ENCODE results near the gene LRIG1. TPM values are rescaled to one million over a fixed set of nuclear protein-coding genes. Genes with fewer than 3 reads are reported as not detected.

The LRIG1 gene
- total RNA-seq, 2 donors from 2014 or later, result 119 to 186 TPM

GRCh38 chr3:66438046-66438445 lies 62.8 kb downstream of the LRIG1 start:
- Histone ChIP-seq H3K4me3 (no peak overlapping the region), H3K9me3 (no peaks in the 10 kb centered on the region), H3K27ac (no peak overlapping the region), H3K27me3 (replicated peaks; ENCODE audit: insufficient read depth) (no peaks in the 10 kb centered on the region), H3K36me3 (no peaks in the 10 kb centered on the region), H3K4me1 (replicated peaks) (peaks cover 31% of the 10 kb centered on the region)
- intact Hi-C loops (cut with DNase I), result no loop called here
- WGBS, result 89% methylated on average over 4 of the region's 4 CpGs
- no peak for DNase-seq (ENCODE audit: low spot score)
- TF ChIP-seq POLR2A (IDR thresholded peaks at IDR 0.05) (no peak), POLR2AphosphoS5 (IDR thresholded peaks at IDR 0.05) (no peak), CTCF (IDR thresholded peaks at IDR 0.05) (no peak)

GRCh38 chr3:66437341-66437929 lies 63.4 kb downstream of the LRIG1 start:
- Histone ChIP-seq H3K9me3 (no peaks in the 10 kb centered on the region), H3K4me3 (no peak overlapping the region), H3K4me1 (replicated peaks) (peaks cover 25% of the 10 kb centered on the region), H3K36me3 (no peaks in the 10 kb centered on the region), H3K27me3 (replicated peaks; ENCODE audit: insufficient read depth) (no peaks in the 10 kb centered on the region), H3K27ac (peak overlapping the region; percentile 19 to 23)
- WGBS, result 86% methylated on average over 7 of the region's 7 CpGs
- intact Hi-C loops (cut with DNase I), result no loop called here
- DNase-seq (ENCODE audit: low spot score), result no peak
- TF ChIP-seq CTCF (IDR thresholded peaks at IDR 0.05) (no peak), POLR2A (IDR thresholded peaks at IDR 0.05) (no peak), POLR2AphosphoS5 (IDR thresholded peaks at IDR 0.05) (no peak)

GRCh38 chr3:66435989-66436388 lies 64.8 kb downstream of the LRIG1 start:
- WGBS, result 55% methylated on average over 6 of the region's 6 CpGs
- peaks cover 12% of the 10 kb centered on the region for H3K4me1 ChIP-seq (replicated peaks)
- peak overlapping the region; percentile 19 to 24 for H3K27ac ChIP-seq
- H3K4me3 ChIP-seq, result no peak overlapping the region
- H3K9me3 ChIP-seq, result no peaks in the 10 kb centered on the region
- no peaks in the 10 kb centered on the region for H3K36me3 ChIP-seq
- TF ChIP-seq CTCF (IDR thresholded peaks at IDR 0.05) (no peak), POLR2A (IDR thresholded peaks at IDR 0.05) (no peak)
- no peak for DNase-seq (ENCODE audit: low spot score)
- H3K27me3 ChIP-seq (replicated peaks; ENCODE audit: insufficient read depth), result no peaks in the 10 kb centered on the region
- intact Hi-C loops (cut with DNase I), result no loop called here

GRCh38 chr3:66434726-66435125 lies 66.1 kb downstream of the LRIG1 start:
- Histone ChIP-seq H3K4me1 (replicated peaks) (no peaks in the 10 kb centered on the region), H3K27me3 (replicated peaks; ENCODE audit: insufficient read depth) (no peaks in the 10 kb centered on the region), H3K9me3 (no peaks in the 10 kb centered on the region), H3K27ac (no peak overlapping the region), H3K36me3 (no peaks in the 10 kb centered on the region), H3K4me3 (no peak overlapping the region)
- intact Hi-C loops (cut with DNase I), result no loop called here
- DNase-seq (ENCODE audit: low spot score), result no peak
- 76% methylated on average over 7 of the region's 7 CpGs for WGBS
- no peak for TF ChIP-seq CTCF (IDR thresholded peaks at IDR 0.05)
- no peak for TF ChIP-seq POLR2AphosphoS5 (IDR thresholded peaks at IDR 0.05)
- no peak for TF ChIP-seq POLR2A (IDR thresholded peaks at IDR 0.05)

GRCh38 chr3:66433522-66433782 lies 67.4 kb downstream of the LRIG1 start:
- TF ChIP-seq CTCF (IDR thresholded peaks at IDR 0.05) (no peak), POLR2A (IDR thresholded peaks at IDR 0.05) (no peak), POLR2AphosphoS5 (IDR thresholded peaks at IDR 0.05) (no peak)
- Histone ChIP-seq H3K27me3 (replicated peaks; ENCODE audit: insufficient read depth) (no peaks in the 10 kb centered on the region), H3K36me3 (no peaks in the 10 kb centered on the region), H3K4me1 (replicated peaks) (no peaks in the 10 kb centered on the region), H3K9me3 (no peaks in the 10 kb centered on the region), H3K4me3 (no peak overlapping the region), H3K27ac (peak overlapping the region; percentile 14 to 21)
- intact Hi-C loops (cut with DNase I), result no loop called here
- 34% methylated on average over 4 of the region's 4 CpGs for WGBS
- no peak for DNase-seq (ENCODE audit: low spot score)

All from prostate gland (tissue), 2 donors.